Bronchial epithelial cell (primary cell): ENCODE results near the gene USP49. TPM values are rescaled to one million over a fixed set of nuclear protein-coding genes. Genes with fewer than 3 reads are reported as not detected.

ENCODE experiments used
- DNase-seq: peaks from one replicate; pipeline ENCODE4 v3.0.0-alpha.2; 2010; ENCODE audit warnings: low read depth
- FAIRE-seq: peaks from 2 replicates; lab custom pipeline; 2011; peaks lifted over from hg19 to GRCh38; lab: Jason Lieb, UNC
- H3K27me3 ChIP-seq: 2 replicates; pipeline ENCODE4 v1.5.1; 2011; ENCODE audit warnings: low read length; ENCODE audit not compliant: control insufficient read depth, insufficient read depth
- H3K36me3 ChIP-seq: 2 replicates; pipeline ENCODE4 v1.5.1; 2011; ENCODE audit warnings: low read length; ENCODE audit not compliant: control insufficient read depth, insufficient read depth
- H3K4me3 ChIP-seq: 2 replicates; pipeline ENCODE4 v1.5.1; 2011; ENCODE audit warnings: mild to moderate bottlenecking, low read depth, low read length, control low read depth
- CTCF ChIP-seq: IDR thresholded peaks from 2 replicates; pipeline ENCODE4 v1.5.1; 2011; ENCODE audit warnings: mild to moderate bottlenecking, moderate library complexity, low read length, control low read depth, inconsistent platforms; ENCODE audit not compliant: insufficient read depth, severe bottlenecking
- total RNA-seq: library from RNA; depleted of rRNA; stranded (reverse); fragments of >200 nt; gene quantifications from 2 replicates; pipeline ENCODE4 v1.2.1, GENCODE V29; 2014

Gene USP49
- total RNA-seq, 1 donor from 2014 or later: 1.6 TPM

- Histone ChIP-seq H3K27me3 (no peaks in the 10 kb centered on the region), H3K36me3 (peaks cover 5% of the 10 kb centered on the region), H3K4me3 (no peak overlapping the region)
- FAIRE-seq: no peak
- DNase-seq: no peak
- no peak for TF ChIP-seq CTCF
Measured at GRCh38 chr6:41791984-41792383, 103.2 kb downstream of the USP49 start.

- H3K4me3 ChIP-seq: no peak overlapping the region
- no peak for DNase-seq
- no peaks in the 10 kb centered on the region for H3K27me3 ChIP-seq
- H3K36me3 ChIP-seq: peaks cover 5% of the 10 kb centered on the region
- TF ChIP-seq CTCF: no peak
- FAIRE-seq: no peak
Measured at GRCh38 chr6:41791305-41791704, 103.9 kb downstream of the USP49 start.

- Histone ChIP-seq H3K36me3 (peaks cover 5% of the 10 kb centered on the region), H3K4me3 (no peak overlapping the region), H3K27me3 (no peaks in the 10 kb centered on the region)
- no peak for FAIRE-seq
- no peak for DNase-seq
- no peak for TF ChIP-seq CTCF
Measured at GRCh38 chr6:41790045-41790444, 105.1 kb downstream of the USP49 start.

- DNase-seq (no peak), FAIRE-seq (no peak)
- peaks cover 5% of the 10 kb centered on the region for H3K36me3 ChIP-seq
- no peaks in the 10 kb centered on the region for H3K27me3 ChIP-seq
- no peak overlapping the region for H3K4me3 ChIP-seq
- no peak for TF ChIP-seq CTCF
Measured at GRCh38 chr6:41789390-41789724, 105.8 kb downstream of the USP49 start.

- no peaks in the 10 kb centered on the region for H3K27me3 ChIP-seq
- FAIRE-seq (peak; percentile 18), DNase-seq (peak; percentile 86)
- peak; percentile 94 for TF ChIP-seq CTCF
- peaks cover 6% of the 10 kb centered on the region for H3K36me3 ChIP-seq
- H3K4me3 ChIP-seq: peak within 1 kb of the TSS; percentile 94
Measured at GRCh38 chr6:41787219-41787917, 107.8 kb downstream of the USP49 start, which contains the start of gene TOMM6. TSS of gene TOMM6 (plus strand) at chr6:41787694. CDS start at chr6:41787698, 4 bp downstream.
